Tibial artery (tissue), 4 donors: ENCODE results near the gene AMHR2.
"Not testable (repeated sequence)": the region's sequence is repeated elsewhere in the genome, so short reads cannot be mapped to it uniquely, and the experiment has no call there.

ENCODE experiments used
- DNase-seq, 2 donors: peaks; one replicate each; pipeline ENCODE4 v3.0.0-alpha.2; 2019
- H3K27ac ChIP-seq, 2 donors: fragments of 200-600 bp; sonication (generic) in 1 of 2; 1 replicate in 1 of 2; 2 replicates in 1 of 2; pipeline ENCODE4 v1.5.1; 2018 to 2019; ENCODE audit warnings: mild to moderate bottlenecking in 1 of 2
- H3K27me3 ChIP-seq, 2 donors: fragments of 200-600 bp; sonication (generic) in 1 of 2; one replicate each; pipeline versions ENCODE4 v1.5.1 to v1.6.0; 2016 to 2019
- H3K36me3 ChIP-seq, 3 donors: fragments of 200-600 bp; sonication (generic) in 2 of 3; one replicate each; pipeline ENCODE4 v1.5.1; 2016 to 2019; ENCODE audit warnings: mild to moderate bottlenecking in 2 of 3
- H3K4me1 ChIP-seq, 4 donors: fragments of 200-600 bp; sonication (generic) in 2 of 4; 1 replicate in 3 of 4; 2 replicates in 1 of 4; pipeline ENCODE4 v1.5.1; 2016 to 2019
- H3K4me3 ChIP-seq, 2 donors: fragments of 200-600 bp; sonication (generic) in 1 of 2; 1 replicate in 1 of 2; 2 replicates in 1 of 2; pipeline ENCODE4 v1.5.1; 2018 to 2019; ENCODE audit warnings: mild to moderate bottlenecking in 2 of 2
- H3K9me3 ChIP-seq, 3 donors: fragments of 200-600 bp; sonication (generic) in 1 of 3; one replicate each; pipeline ENCODE4 v1.5.1; 2016 to 2019
- intact Hi-C: fragments of 100-400 bp; cut with DNase I; formaldehyde crosslinking; loops from one replicate; pipeline ENCODE4 v1.15.0; 2023; ENCODE audit warnings: low total_unique reads
- TF ChIP-seq, protein P1 (sequence below), 2 experiments: fragments of 200-600 bp in 1 of 2; fragments of 450-650 bp in 1 of 2; IDR thresholded peaks; one replicate each; pipeline ENCODE4 v1.5.1; 2017 to 2019; ENCODE audit warnings: antibody characterized with exemption in 2 of 2, mild to moderate bottlenecking in 1 of 2, moderate library complexity in 1 of 2

AMHR2 gene

DNA sequence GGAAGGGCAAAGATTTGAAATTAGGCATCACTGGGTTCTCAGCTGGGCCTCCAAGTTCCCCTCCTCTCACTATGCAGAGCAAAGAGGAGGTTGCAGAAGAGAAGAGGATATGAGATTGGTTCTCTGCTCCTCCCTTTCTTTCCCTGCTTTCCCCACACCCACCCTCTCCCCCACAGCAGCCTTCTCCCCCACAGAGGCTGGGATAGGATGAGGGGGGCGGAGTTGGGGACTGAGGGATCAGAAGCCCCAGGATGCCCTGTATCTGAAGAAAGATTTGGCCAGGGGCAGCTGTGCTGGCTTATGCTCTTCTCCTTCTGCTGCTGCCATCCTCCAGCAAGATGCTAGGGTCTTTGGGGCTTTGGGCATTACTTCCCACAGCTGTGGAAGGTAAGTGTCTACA lies at the start of gene AMHR2:
AMHR2 (plus strand) TSS at position 259 of the 400 bp plus-strand sequence; CDS start at position 339, 80 bp downstream.
- no peaks in the 10 kb centered on the region for H3K27me3 ChIP-seq
- H3K9me3 ChIP-seq: no peaks in the 10 kb centered on the region
- peaks cover 0 to 7% (median 5%) of the 10 kb centered on the region in 4 donors for H3K4me1 ChIP-seq
- intact Hi-C loops: no loop called here
- peak in 1 of 2 donors; percentile 25 for DNase-seq
- TF ChIP-seq, protein P1, sequence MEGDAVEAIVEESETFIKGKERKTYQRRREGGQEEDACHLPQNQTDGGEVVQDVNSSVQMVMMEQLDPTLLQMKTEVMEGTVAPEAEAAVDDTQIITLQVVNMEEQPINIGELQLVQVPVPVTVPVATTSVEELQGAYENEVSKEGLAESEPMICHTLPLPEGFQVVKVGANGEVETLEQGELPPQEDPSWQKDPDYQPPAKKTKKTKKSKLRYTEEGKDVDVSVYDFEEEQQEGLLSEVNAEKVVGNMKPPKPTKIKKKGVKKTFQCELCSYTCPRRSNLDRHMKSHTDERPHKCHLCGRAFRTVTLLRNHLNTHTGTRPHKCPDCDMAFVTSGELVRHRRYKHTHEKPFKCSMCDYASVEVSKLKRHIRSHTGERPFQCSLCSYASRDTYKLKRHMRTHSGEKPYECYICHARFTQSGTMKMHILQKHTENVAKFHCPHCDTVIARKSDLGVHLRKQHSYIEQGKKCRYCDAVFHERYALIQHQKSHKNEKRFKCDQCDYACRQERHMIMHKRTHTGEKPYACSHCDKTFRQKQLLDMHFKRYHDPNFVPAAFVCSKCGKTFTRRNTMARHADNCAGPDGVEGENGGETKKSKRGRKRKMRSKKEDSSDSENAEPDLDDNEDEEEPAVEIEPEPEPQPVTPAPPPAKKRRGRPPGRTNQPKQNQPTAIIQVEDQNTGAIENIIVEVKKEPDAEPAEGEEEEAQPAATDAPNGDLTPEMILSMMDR (IDR thresholded peaks at IDR 0.05): no peak
- H3K27ac ChIP-seq: no peak within 1 kb of the TSS
- no peak within 1 kb of the TSS for H3K4me3 ChIP-seq
- no peaks in the 10 kb centered on the region for H3K36me3 ChIP-seq

DNA sequence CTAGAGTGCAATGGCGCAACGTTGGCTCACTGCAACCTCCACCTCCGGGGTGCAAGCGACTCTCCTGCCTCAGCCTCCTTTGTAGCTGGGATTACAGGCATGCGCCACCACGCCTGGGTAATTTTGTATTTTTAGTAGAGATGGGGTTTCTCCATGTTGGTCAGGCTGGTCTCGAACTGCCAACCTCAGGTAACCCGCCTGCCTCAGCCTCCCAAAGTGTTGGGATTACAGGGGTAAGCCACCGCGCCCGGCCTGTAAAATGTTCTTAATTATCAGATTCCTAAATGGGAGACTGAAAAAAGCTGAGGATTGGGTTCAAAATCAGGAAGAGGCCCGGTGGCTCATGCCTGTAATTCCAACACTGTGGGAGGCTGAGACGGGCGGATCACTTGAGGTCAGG lies 49.4 kb upstream of the AMHR2 start:
- peak overlapping the region in 1 of 2 donors; percentile 11 for H3K27ac ChIP-seq
- H3K4me3 ChIP-seq, DNase-seq, intact Hi-C loops, H3K36me3 ChIP-seq, H3K27me3 ChIP-seq, H3K9me3 ChIP-seq: not testable (repeated sequence)
- peaks cover 7 to 30% (median 18%) of the 10 kb centered on the region in 4 donors for H3K4me1 ChIP-seq

DNA sequence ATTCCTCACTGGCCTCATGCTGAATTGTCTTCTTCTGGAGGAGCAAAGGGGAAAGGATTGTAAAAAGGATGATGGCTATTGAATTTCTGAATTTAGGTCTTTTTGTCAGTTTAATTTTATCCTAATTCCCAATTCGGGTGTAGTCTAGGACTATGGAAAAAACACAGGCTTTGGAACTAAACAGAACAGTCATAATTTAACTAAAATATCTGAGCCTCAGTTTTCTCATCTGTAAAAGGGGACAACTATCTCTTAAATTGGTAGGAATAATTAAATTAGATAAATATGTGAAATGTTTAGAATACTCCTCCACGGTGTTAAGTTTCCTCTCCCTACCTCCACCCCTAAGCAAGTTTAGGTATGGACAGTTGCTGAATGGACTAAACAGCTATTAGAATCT lies 46.9 kb upstream of the AMHR2 start:
- Histone ChIP-seq H3K4me3 (no peak overlapping the region), H3K9me3 (no peaks in the 10 kb centered on the region), H3K4me1 (peaks cover under 1 to 25% (median 15%) of the 10 kb centered on the region in 4 donors), H3K27ac (no peak overlapping the region), H3K27me3 (no peaks in the 10 kb centered on the region), H3K36me3 (peaks cover 0 to 2% (median 0%) of the 10 kb centered on the region in 3 donors)
- DNase-seq: no peak
- TF ChIP-seq, protein P1 (IDR thresholded peaks at IDR 0.05): no peak
- intact Hi-C loops: no loop called here

DNA sequence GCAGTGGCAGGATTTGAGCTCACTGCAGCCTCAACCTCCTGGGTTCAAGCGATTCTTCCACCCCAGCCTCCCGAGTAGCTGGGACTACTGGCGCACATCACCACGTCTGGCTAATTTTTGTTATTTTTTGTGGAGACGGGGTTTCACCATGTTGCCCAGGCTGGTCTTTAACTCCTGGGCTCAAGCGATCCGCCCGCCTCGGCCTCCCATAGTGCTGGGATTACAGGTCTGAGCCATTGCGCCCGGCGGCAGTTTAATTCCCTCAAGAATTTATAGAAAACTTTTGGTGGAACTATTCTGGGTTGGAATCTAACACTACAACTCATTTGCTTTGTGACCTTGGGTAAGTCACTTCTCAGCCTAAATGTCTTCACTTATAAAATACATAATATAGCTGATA lies 45.4 kb upstream of the AMHR2 start:
- Histone ChIP-seq H3K36me3 (peaks cover 14 to 17% (median 15%) of the 10 kb centered on the region in 3 donors), H3K27me3 (no peaks in the 10 kb centered on the region), H3K9me3 (no peaks in the 10 kb centered on the region), H3K4me3 (no peak overlapping the region), H3K27ac (peak overlapping the region; percentile 89 to 95), H3K4me1 (peaks cover 0 to 30% (median 22%) of the 10 kb centered on the region in 4 donors)
- peak in 1 of 2 donors; percentile 59 for DNase-seq
- TF ChIP-seq, protein P1 (IDR thresholded peaks at IDR 0.05): no peak
- intact Hi-C loops: no loop called here

DNA sequence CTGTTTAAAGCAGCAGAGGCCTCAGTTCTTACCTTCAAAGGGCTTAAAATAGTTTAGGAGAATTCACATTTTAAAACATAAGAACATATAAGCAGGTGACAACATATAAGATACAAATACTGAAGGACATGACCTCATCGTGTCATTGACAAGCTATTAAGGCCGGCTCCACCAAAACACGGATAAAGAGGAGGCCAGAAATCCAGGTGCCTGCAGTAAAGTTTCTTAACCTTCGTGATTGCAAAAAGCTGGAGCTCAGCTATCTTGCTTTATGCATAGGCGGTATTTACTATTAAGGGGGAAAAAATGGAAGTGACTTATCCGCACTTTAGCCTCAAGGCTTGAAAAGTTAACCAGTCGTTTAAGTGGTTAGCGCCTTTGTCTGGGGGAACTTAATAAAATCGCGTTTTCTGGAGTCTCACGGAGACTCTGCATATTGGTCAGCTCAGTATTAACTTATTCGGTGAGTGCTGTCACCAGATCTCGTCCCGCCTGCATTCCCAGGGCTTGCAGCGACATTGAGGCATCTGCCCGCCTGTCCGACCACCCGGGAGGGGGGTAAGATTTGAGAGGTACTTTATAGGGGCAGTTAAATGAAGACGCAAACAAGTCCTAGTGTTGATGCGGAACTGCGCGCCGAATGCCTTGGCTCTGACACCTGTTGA lies 44.8 kb upstream of the AMHR2 start:
- TF ChIP-seq, protein P1 (IDR thresholded peaks at IDR 0.05): no peak
- Histone ChIP-seq H3K9me3 (no peaks in the 10 kb centered on the region), H3K4me1 (peaks cover 0 to 36% (median 27%) of the 10 kb centered on the region in 4 donors), H3K4me3 (peak overlapping the region; percentile 58 to 65), H3K27me3 (no peaks in the 10 kb centered on the region), H3K36me3 (peaks cover 21 to 23% (median 21%) of the 10 kb centered on the region in 3 donors), H3K27ac (peak overlapping the region; percentile 89 to 95)
- no peak for DNase-seq
- intact Hi-C loops: no loop called here

DNA sequence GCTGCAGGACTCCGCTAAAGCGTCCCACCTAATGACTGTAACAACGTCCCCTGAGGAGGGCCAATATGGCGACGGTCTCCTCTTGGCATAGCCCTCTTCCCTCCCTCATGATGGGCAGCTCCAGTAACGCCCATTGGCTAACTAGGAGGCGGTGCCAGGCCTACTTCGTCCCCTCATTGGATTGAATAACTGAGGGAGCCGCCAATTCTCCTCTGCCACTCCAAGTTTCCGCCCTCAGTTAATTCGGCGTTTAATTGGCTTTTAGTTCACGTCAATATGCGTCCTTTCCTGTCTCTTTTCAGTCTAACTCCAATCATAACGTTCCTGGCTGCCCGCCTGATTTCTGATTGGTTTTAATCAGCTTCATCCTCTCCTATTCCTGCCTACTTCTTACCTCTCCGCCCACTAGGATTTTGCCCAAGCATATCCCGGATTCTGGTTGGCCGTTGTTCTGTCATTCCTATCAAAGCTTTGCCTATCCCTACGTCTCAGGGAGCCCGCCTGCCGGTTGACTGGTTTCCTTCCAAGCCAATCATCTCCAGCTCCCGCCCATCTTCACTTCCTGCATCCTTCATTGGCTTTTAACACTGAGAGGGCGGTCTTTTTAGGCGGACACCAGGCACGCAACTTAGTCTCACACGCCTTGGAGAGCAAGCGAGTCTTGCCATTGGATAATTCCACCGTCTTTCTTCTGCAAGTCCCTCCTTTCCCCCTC lies 44.1 kb upstream of the AMHR2 start:
- peak; percentile 100 for DNase-seq
- peak overlapping the region; percentile 95 to 98 for H3K27ac ChIP-seq
- intact Hi-C loops: no loop called here
- TF ChIP-seq, protein P1 (IDR thresholded peaks at IDR 0.05): no peak
- H3K4me3 ChIP-seq: peak overlapping the region; percentile 74 to 75
- peaks cover 0 to 43% (median 34%) of the 10 kb centered on the region in 4 donors for H3K4me1 ChIP-seq
- H3K36me3 ChIP-seq: peaks cover 26 to 30% (median 28%) of the 10 kb centered on the region in 3 donors
- H3K9me3 ChIP-seq: no peaks in the 10 kb centered on the region
- H3K27me3 ChIP-seq: no peaks in the 10 kb centered on the region
